ENCODE measurements around the gene THTPA. TPM values are rescaled to one million over a fixed set of nuclear protein-coding genes. Genes with fewer than 3 reads are reported as not detected.

Gene THTPA
- total and polyA plus RNA-seq, 2 of the 13 experiments (the other 11 are each of a cell fraction or from before 2014, with no cell fraction given), result 7.4 to 8.7 TPM

GRCh38 chr14:23551266-23552028 is 4.6 kb upstream of the THTPA start, which contains the start of gene ZFHX2 (continued):
- TF ChIP-seq ZNF546 (CRISPR knock-in tag; conservative IDR thresholded peaks at IDR 0.05) (peak; percentile 96), TOE1 (CRISPR knock-in tag; IDR thresholded peaks at IDR 0.05) (peak; percentile 34; the same call in 1 of the 2 replicates), HIVEP1 (CRISPR knock-in tag; IDR thresholded peaks at IDR 0.05) (peak; percentile 84; the same call in 1 of the 2 replicates), ZNF432 (CRISPR knock-in tag; IDR thresholded peaks at IDR 0.05; ENCODE audit: borderline replicate concordance) (no peak), ZBTB46 (CRISPR knock-in tag; IDR thresholded peaks at IDR 0.05; ENCODE audit: borderline replicate concordance) (peak; percentile 62; the same call in 1 of the 2 replicates), RBM39 (IDR thresholded peaks at IDR 0.05; ENCODE audit: low read depth, low read length, poor library complexity, severe bottlenecking) (peak; percentile 50), ZFY (CRISPR knock-in tag; IDR thresholded peaks at IDR 0.05) (peak; percentile 99), ARID4A (CRISPR knock-in tag; IDR thresholded peaks at IDR 0.05; ENCODE audit: borderline replicate concordance) (peak; percentile 91), KDM3A (CRISPR knock-in tag; IDR thresholded peaks at IDR 0.05; ENCODE audit: low read depth) (peak; percentile 40; the same call in 1 of the 2 replicates), HNF1A (IDR thresholded peaks at IDR 0.05; ENCODE audit: low read depth) (no peak), HNF1A (CRISPR knock-in tag; IDR thresholded peaks at IDR 0.05; ENCODE audit: borderline replicate concordance) (peak; percentile 58; the same call in 1 of the 2 replicates), NFAT5 (CRISPR knock-in tag; IDR thresholded peaks at IDR 0.05) (peak; percentile 85; the same call in 1 of the 2 replicates)

Measured in HepG2 (cell line).